HCT116 (cell line): ENCODE data around the gene TMEM129. TPM values are rescaled to one million over a fixed set of nuclear protein-coding genes. Genes with fewer than 3 reads are reported as not detected.

Experiments used
- ATAC-seq: fragments of 200-7000 bp; cut with Tn5 transposase; 2 replicates; pipeline ENCODE4 v1.9.1; 2020; ENCODE audit warnings: mild to moderate bottlenecking, moderate library complexity
- BruUV-seq: library from RNA; stranded (reverse); fragments of 400-500 nt; replicated peaks from 2 replicates; lab custom pipeline; 2021; lab: Mats Ljungman, UMichigan
- CTCF ChIA-PET: fragments of 300-600 bp; sonication (Branson Sonifier 250); formaldehyde crosslinking; loops from one replicate; lab custom pipeline; 2021; ENCODE audit warnings: antibody characterized with exemption; lab: Charles Lee
- POLR2A ChIA-PET: fragments of 300-600, 350-600 bp; sonication (Branson Sonifier 250); formaldehyde crosslinking; loops from one replicate; lab custom pipeline; 2021; ENCODE audit warnings: antibody characterized with exemption; lab: Charles Lee
- RAD21 ChIA-PET, 2 experiments: fragments of 300-600 bp; sonication (Branson Sonifier 250); formaldehyde crosslinking; loops; one replicate each; lab custom pipeline; 2023; ENCODE audit warnings: low total read pairs in 2 of 2; ENCODE audit not compliant: uncharacterized antibody in 2 of 2, unreplicated experiment in 2 of 2, low non-redundant PET in 1 of 2; lab: Charles Lee
- DNase-seq: peaks from one replicate; pipeline ENCODE4 v3.0.0-alpha.2; 2010; ENCODE audit warnings: low read depth, low spot score
- H2AFZ ChIP-seq: fragments of 200-600 bp; shearing (Covaris generic), sonication (generic); 2 replicates; pipeline ENCODE4 v1.6.1; 2017; ENCODE audit warnings: low read depth, mixed run types, mixed read lengths, antibody characterized with exemption, low read length; ENCODE audit not compliant: poor library complexity, severe bottlenecking
- H3K27ac ChIP-seq: 2 replicates; pipeline ENCODE4 v1.5.1; 2012; ENCODE audit warnings: low read depth, low read length
- H3K27me3 ChIP-seq: fragments of 200-600 bp; sonication (generic); 2 replicates; pipeline ENCODE4 v1.6.1; 2016; ENCODE audit warnings: mixed run types, low read length, mixed read lengths; ENCODE audit not compliant: insufficient read depth
- H3K36me3 ChIP-seq, 2 experiments: fragments of 200-500 bp in 1 of 2; fragments of 200-600 bp in 1 of 2; sonication (Bioruptor generic) in 1 of 2; sonication (generic) in 1 of 2; 2 replicates each; pipeline versions ENCODE4 v1.5.1 to v1.6.1; 2014 to 2016; ENCODE audit warnings: low read length in 2 of 2, inconsistent platforms in 1 of 2, mixed read lengths in 1 of 2, mixed run types in 1 of 2; ENCODE audit not compliant: insufficient read depth in 2 of 2, control insufficient read depth in 1 of 2
- H3K4me1 ChIP-seq, 2 experiments: fragments of 200-600 bp in 1 of 2; sonication (generic) in 1 of 2; 2 replicates each; pipeline versions ENCODE4 v1.5.1 to v1.6.1; 2012 to 2017; ENCODE audit warnings: low read length in 2 of 2, inconsistent platforms in 1 of 2, mild to moderate bottlenecking in 1 of 2, mixed read lengths in 1 of 2, mixed run types in 1 of 2, moderate library complexity in 1 of 2; ENCODE audit not compliant: insufficient read depth in 2 of 2, control insufficient read depth in 1 of 2
- H3K4me2 ChIP-seq: fragments of 200-600 bp; sonication (generic); 2 replicates; pipeline ENCODE4 v1.6.1; 2017; ENCODE audit warnings: mixed run types, low read length, mixed read lengths
- H3K4me3 ChIP-seq, 2 experiments: fragments of 200-600 bp in 1 of 2; sonication (generic) in 1 of 2; replicated peaks in 1 of 2; 2 replicates each; pipeline ENCODE4 v1.5.1; 2011 to 2016; ENCODE audit warnings: low read length in 2 of 2, control low read depth in 1 of 2, low read depth in 1 of 2, mild to moderate bottlenecking in 1 of 2, mixed read lengths in 1 of 2, mixed run types in 1 of 2
- H3K79me2 ChIP-seq: fragments of 200-600 bp; sonication (generic); 2 replicates; pipeline ENCODE4 v1.6.1; 2017; ENCODE audit warnings: mild to moderate bottlenecking, mixed run types, low read length, moderate library complexity, mixed read lengths; ENCODE audit not compliant: insufficient read depth
- H3K9ac ChIP-seq: fragments of 200-600 bp; sonication (generic); 2 replicates; pipeline ENCODE4 v1.6.1; 2016; ENCODE audit warnings: low read length, mixed read lengths
- H3K9me2 ChIP-seq: fragments of 200-600 bp; sonication (generic), shearing (Covaris generic); 2 replicates; pipeline ENCODE4 v1.6.1; 2017; ENCODE audit warnings: mixed run types, mild to moderate bottlenecking, moderate library complexity; ENCODE audit not compliant: insufficient read depth
- H3K9me3 ChIP-seq, 2 experiments: fragments of 200-500 bp in 1 of 2; fragments of 200-600 bp in 1 of 2; sonication (Bioruptor generic) in 1 of 2; sonication (generic) in 1 of 2; 2 replicates each; pipeline ENCODE4 v1.6.1; 2014 to 2017; ENCODE audit warnings: low read length in 2 of 2, mixed read lengths in 2 of 2, inconsistent platforms in 1 of 2, low read depth in 1 of 2, mild to moderate bottlenecking in 1 of 2, mixed run types in 1 of 2, moderate library complexity in 1 of 2; ENCODE audit not compliant: control insufficient read depth in 1 of 2, insufficient read depth in 1 of 2
- H4K20me1 ChIP-seq: fragments of 200-600 bp; sonication (generic), shearing (Covaris generic); 2 replicates; pipeline ENCODE4 v1.6.1; 2017; ENCODE audit warnings: mixed run types, mild to moderate bottlenecking, moderate library complexity; ENCODE audit not compliant: insufficient read depth
- FOSL1 ChIP-seq: IDR thresholded peaks from 2 replicates; pipeline ENCODE4 v1.6.1; 2012; ENCODE audit warnings: low read depth
- JUND ChIP-seq: IDR thresholded peaks from 2 replicates; pipeline ENCODE4 v1.6.1; 2012
- POLR2AphosphoS5 ChIP-seq: IDR thresholded peaks from 2 replicates; pipeline ENCODE4 v1.6.1; 2011; ENCODE audit warnings: mild to moderate bottlenecking, low read depth, low read length, moderate library complexity
- RAD21 ChIP-seq: IDR thresholded peaks from 2 replicates; pipeline ENCODE4 v1.6.1; 2012; ENCODE audit warnings: low read depth, mild to moderate bottlenecking
- intact Hi-C: fragments of 100-400 bp; cut with micrococcal nuclease; formaldehyde crosslinking; loops from 2 replicates; pipeline ENCODE4 v1.10.0; 2022
- total RNA-seq: library from RNA; stranded (reverse); gene quantifications from one replicate; pipeline ENCODE4 v1.2.1, GENCODE V29; 2021; ENCODE audit not compliant: unreplicated experiment
- TF ChIP-seq, protein P1 (sequence below): IDR thresholded peaks from 2 replicates; pipeline ENCODE4 v1.6.1; 2012

The TMEM129 gene
- total RNA-seq, 1 experiment from 2014 or later, result 29.4 TPM

DNA sequence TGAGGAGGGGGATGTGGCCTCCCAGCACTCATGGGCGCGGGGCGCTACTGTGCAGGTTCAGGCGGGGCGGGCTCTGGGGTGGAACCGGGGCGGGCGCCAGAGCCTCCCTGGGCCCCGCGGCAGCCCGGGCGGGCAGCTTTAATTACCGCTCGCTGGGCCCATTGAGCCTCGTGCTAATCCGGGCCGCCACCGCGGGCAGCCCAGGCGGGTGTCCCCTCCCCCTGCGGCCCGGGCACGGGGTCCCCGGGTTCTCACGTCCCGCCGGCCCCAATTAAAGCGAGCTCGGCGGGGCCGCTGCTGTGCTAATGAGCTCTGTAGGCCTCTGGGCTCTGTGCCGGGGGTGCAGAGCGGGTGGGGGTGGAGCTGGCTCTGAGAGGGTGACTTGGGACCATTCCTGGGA is 49.1 kb upstream of the TMEM129 start:
- no peaks in the 10 kb centered on the region for H3K9me3 ChIP-seq
- H4K20me1 ChIP-seq, result no peaks in the 10 kb centered on the region
- H3K79me2 ChIP-seq, result no peaks in the 10 kb centered on the region
- no peak for DNase-seq
- no peak overlapping the region for H3K9ac ChIP-seq
- RAD21 ChIA-PET, result no interaction called here
- no peak for ATAC-seq
- BruUV-seq, result no TSS peak
- H3K27me3 ChIP-seq, result no peaks in the 10 kb centered on the region
- H3K4me1 ChIP-seq, result peaks cover 25 to 27% of the 10 kb centered on the region in 2 experiments
- intact Hi-C loops, result no loop called here
- no peak for TF ChIP-seq JUND
- no peak for TF ChIP-seq RAD21
- TF ChIP-seq, protein P1, sequence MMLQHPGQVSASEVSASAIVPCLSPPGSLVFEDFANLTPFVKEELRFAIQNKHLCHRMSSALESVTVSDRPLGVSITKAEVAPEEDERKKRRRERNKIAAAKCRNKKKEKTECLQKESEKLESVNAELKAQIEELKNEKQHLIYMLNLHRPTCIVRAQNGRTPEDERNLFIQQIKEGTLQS, result no peak
- no peak for TF ChIP-seq POLR2AphosphoS5
- TF ChIP-seq, all 23 proteins: peak for 0
- H3K36me3 ChIP-seq, result no peaks in the 10 kb centered on the region
- H2AFZ ChIP-seq, result no peak overlapping the region
- no peak overlapping the region for H3K4me3 ChIP-seq
- ChIA-PET CTCF (no interaction called here), POLR2A (no interaction called here)
- H3K27ac ChIP-seq, result no peak overlapping the region
- H3K4me2 ChIP-seq, result no peak overlapping the region
- no peaks in the 10 kb centered on the region for H3K9me2 ChIP-seq

DNA sequence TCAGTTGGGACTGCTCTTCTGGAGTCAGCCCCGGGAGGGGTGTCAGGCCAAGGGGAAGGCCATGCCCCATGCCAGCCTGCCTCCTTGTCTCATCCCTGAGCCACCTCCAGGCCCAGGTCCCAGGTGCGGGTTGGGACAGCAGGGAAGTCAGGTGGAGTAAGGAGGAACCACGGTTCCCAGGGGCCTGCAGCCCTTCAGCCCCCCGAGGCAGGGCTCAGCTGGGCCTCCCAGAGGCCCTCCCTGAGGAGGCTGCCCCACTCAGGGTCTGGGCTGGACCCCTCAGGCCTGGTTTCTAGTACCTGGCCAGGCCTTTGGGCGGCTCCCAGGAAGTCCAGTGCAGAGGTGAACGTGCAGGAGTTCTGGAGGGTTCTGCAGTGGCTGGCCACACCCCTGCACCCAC is 48.6 kb upstream of the TMEM129 start:
- ChIA-PET RAD21 (no interaction called here), POLR2A (no interaction called here), CTCF (no interaction called here)
- no TSS peak for BruUV-seq
- H2AFZ ChIP-seq, result no peak overlapping the region
- intact Hi-C loops, result no loop called here
- no peak for TF ChIP-seq FOSL1
- TF ChIP-seq, protein P1, result no peak
- DNase-seq (no peak), ATAC-seq (no peak)
- peaks cover 27 to 29% of the 10 kb centered on the region in 2 experiments for H3K4me1 ChIP-seq
- H3K9me2 ChIP-seq, result no peaks in the 10 kb centered on the region
- no peaks in the 10 kb centered on the region for H3K9me3 ChIP-seq
- no peak overlapping the region for H3K4me2 ChIP-seq
- no peak overlapping the region for H3K27ac ChIP-seq
- H4K20me1 ChIP-seq, result no peaks in the 10 kb centered on the region
- no peak overlapping the region for H3K4me3 ChIP-seq
- no peak overlapping the region for H3K9ac ChIP-seq
- no peaks in the 10 kb centered on the region for H3K79me2 ChIP-seq
- H3K27me3 ChIP-seq, result no peaks in the 10 kb centered on the region
- H3K36me3 ChIP-seq, result no peaks in the 10 kb centered on the region
